ENCODE data around the gene CHSY3.
"Not testable (repeated sequence)": the region's sequence is repeated elsewhere in the genome, so short reads cannot be mapped to it uniquely, and the experiment has no call there.

CHSY3 gene

DNA sequence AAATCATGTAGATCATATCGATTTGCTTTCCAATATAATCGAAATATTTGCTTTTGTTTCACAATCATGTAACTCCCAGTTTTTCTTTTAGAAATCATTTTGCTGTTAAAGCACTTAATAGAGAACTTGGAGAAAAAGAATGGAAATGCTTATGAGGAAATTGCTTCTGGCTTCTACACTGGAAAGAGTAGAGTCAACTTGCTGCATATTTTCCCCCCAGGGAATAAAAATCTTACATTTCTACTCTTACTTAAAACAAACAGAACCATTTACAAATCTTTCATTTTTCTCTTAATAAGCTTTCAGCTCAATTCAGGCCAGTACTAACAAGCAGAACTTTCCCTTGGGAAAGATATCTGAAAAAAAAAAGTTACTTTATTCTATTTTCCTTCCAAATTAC, 312.0 kb downstream of the CHSY3 start:
- ChIA-PET CTCF (interaction anchor here (0.6 kb wide), 1 partner anchor 291 kb away, joined by 4 read pairs; no protein-coding TSS in a partner anchor), POLR2A (ENCODE audit: low non-redundant PET) (no interaction called here)
- H3K27ac ChIP-seq, result no peak overlapping the region
- DNase-seq (ENCODE audit: low spot score), result no peak
- TF ChIP-seq, protein P1, sequence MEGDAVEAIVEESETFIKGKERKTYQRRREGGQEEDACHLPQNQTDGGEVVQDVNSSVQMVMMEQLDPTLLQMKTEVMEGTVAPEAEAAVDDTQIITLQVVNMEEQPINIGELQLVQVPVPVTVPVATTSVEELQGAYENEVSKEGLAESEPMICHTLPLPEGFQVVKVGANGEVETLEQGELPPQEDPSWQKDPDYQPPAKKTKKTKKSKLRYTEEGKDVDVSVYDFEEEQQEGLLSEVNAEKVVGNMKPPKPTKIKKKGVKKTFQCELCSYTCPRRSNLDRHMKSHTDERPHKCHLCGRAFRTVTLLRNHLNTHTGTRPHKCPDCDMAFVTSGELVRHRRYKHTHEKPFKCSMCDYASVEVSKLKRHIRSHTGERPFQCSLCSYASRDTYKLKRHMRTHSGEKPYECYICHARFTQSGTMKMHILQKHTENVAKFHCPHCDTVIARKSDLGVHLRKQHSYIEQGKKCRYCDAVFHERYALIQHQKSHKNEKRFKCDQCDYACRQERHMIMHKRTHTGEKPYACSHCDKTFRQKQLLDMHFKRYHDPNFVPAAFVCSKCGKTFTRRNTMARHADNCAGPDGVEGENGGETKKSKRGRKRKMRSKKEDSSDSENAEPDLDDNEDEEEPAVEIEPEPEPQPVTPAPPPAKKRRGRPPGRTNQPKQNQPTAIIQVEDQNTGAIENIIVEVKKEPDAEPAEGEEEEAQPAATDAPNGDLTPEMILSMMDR (conservative IDR thresholded peaks at IDR 0.05; ENCODE audit: low read depth), result no peak

DNA sequence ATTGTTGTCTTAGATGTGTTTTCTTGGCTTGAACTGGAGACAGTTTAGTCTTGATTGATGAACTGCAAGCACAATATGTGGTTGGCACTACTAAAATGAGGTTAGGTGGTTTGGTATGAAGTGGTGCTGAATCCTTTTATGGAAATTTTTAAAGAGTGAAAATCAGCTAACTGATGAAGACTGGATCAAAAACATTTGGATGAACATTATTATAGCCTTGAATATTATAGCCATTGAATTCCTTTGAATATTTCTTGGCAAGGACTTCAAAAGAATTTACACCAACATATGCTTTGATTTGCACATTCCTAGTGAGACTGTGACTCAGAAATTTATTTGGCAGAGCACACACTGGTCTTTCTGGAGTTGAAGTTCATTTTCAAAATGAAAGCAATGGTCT, 318.3 kb downstream of the CHSY3 start:
- no peak overlapping the region for H3K27ac ChIP-seq
- DNase-seq (ENCODE audit: low spot score), result peak; percentile 32
- ChIA-PET CTCF (no interaction called here), POLR2A (ENCODE audit: low non-redundant PET) (no interaction called here)
- TF ChIP-seq, protein P1 (conservative IDR thresholded peaks at IDR 0.05; ENCODE audit: low read depth), result no peak

DNA sequence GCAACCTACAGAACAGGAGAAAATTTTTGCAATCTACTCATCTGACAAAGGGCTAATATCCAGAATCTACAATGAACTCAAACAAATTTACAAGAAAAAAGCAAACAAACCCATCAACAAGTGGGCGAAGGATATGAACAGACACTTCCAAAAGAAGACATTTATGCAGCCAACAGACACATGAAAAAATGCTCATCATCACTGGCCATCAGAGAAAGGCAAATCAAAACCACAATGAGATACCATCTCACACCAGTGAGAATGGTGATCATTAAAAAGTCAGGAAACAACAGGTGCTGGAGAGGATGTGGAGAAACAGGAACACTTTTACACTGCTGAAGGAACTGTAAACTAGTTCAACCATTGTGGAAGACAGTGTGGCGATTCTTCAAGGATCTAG, 322.3 kb downstream of the CHSY3 start:
- CTCF ChIA-PET; DNase-seq (ENCODE audit: low spot score); POLR2A ChIA-PET (ENCODE audit: low non-redundant PET); H3K27ac ChIP-seq: not testable (repeated sequence)

DNA sequence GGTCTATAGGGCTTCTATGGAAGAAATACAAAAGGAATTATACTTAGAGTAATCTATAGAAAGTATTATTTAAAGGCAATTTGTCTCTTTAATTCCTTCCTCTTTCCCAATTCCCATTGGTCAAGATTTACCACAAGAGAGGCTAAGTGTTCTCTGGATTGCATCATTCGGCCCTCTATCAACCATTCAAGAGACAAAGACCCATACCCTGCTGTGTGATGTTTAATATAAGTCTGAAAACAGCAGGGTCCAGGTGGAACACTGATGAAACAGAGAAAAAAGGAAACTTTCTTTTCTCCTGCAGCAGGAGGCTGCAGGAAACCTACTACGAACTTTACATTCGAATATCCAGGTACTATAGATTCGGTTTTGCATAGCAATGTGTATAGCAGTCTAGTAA, 323.4 kb downstream of the CHSY3 start:
- no peak overlapping the region for H3K27ac ChIP-seq
- TF ChIP-seq, protein P1 (conservative IDR thresholded peaks at IDR 0.05; ENCODE audit: low read depth), result no peak
- ChIA-PET POLR2A (ENCODE audit: low non-redundant PET) (no interaction called here), CTCF (no interaction called here)
- no peak for DNase-seq (ENCODE audit: low spot score)

DNA sequence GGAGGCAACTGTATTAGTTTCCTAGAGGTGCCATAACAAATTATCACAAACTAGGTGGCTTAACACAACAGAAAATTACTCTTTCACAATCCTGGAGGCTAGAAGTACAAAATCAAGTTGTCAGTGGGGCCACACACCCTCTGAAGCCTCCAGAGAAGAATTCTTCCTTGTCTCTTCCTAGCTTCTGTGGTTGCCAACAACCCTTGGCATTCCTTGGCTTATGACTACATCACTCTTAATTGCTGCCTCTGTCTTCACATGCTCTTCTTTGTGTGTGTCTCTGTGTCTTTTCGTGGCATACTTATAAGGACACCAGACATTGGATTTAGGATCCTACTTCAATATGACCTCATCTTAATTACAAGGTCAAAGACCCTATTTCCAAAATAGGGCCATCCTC, 327.5 kb downstream of the CHSY3 start:
- H3K27ac ChIP-seq, result no peak overlapping the region
- ChIA-PET POLR2A (ENCODE audit: low non-redundant PET) (no interaction called here), CTCF (interaction anchor here (0.7 kb wide), 1 partner anchor 436 kb away, joined by 3 read pairs; no protein-coding TSS in a partner anchor)
- DNase-seq (ENCODE audit: low spot score), result no peak
- TF ChIP-seq, protein P1 (conservative IDR thresholded peaks at IDR 0.05; ENCODE audit: low read depth), result no peak

DNA sequence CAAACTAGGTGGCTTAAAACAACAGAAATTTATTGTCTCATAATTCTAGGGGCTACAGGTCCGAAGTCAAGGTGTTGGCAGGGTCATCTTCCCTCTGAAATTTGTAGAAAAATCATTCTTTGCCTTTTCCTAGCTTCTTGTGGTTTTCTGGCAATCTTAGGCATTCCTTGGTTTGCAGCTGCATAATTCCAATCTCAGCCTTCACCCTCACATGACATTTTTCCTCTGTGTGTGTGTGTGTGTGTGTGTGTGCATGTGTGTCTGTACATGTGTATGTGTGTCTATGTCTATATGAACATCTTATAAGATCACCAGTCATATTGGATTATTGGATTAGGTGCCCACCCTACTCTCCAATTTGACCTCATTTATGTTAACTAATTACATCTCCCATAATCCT, 330.6 kb downstream of the CHSY3 start:
- no peak for DNase-seq (ENCODE audit: low spot score)
- H3K27ac ChIP-seq, result no peak overlapping the region
- TF ChIP-seq, protein P1 (conservative IDR thresholded peaks at IDR 0.05; ENCODE audit: low read depth), result no peak
- ChIA-PET CTCF (interaction anchor here (0.6 kb wide), 1 partner anchor 10 kb away, joined by 4 read pairs; no protein-coding TSS in a partner anchor), POLR2A (ENCODE audit: low non-redundant PET) (no interaction called here)
